Measurements from ENCODE around the gene ATG4B. TPM values are rescaled to one million over a fixed set of nuclear protein-coding genes. Genes with fewer than 3 reads are reported as not detected.

Gene ATG4B
- total and polyA plus RNA-seq, 2 experiments from 2014 or later = 105 to 110 TPM

DNA sequence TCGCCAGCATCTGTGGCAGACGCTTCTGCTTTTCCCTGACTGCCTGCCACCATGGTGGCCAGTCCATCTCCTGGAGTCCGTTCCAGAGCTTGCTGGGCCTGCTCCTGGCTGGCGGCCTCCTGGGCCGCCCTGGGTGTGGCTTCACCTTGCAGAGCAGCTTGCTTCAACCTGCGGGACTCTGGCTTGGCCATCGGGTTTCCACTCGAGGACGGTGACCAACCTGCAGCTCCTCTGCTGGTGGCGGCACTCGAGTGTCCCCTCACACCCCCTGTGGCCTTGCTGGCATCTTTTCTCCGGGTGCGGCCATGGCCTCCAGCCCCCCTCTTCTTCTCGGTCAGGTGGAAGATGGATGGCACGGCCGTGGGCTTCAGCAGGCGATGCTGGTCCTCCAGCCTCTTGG, 3.9 kb upstream of the ATG4B start:
- no peak overlapping the region for H3K4me3 ChIP-seq
- TF ChIP-seq, protein P1, sequence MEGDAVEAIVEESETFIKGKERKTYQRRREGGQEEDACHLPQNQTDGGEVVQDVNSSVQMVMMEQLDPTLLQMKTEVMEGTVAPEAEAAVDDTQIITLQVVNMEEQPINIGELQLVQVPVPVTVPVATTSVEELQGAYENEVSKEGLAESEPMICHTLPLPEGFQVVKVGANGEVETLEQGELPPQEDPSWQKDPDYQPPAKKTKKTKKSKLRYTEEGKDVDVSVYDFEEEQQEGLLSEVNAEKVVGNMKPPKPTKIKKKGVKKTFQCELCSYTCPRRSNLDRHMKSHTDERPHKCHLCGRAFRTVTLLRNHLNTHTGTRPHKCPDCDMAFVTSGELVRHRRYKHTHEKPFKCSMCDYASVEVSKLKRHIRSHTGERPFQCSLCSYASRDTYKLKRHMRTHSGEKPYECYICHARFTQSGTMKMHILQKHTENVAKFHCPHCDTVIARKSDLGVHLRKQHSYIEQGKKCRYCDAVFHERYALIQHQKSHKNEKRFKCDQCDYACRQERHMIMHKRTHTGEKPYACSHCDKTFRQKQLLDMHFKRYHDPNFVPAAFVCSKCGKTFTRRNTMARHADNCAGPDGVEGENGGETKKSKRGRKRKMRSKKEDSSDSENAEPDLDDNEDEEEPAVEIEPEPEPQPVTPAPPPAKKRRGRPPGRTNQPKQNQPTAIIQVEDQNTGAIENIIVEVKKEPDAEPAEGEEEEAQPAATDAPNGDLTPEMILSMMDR (IDR thresholded peaks at IDR 0.05; ENCODE audit: low read depth, low read length) = no peak

DNA sequence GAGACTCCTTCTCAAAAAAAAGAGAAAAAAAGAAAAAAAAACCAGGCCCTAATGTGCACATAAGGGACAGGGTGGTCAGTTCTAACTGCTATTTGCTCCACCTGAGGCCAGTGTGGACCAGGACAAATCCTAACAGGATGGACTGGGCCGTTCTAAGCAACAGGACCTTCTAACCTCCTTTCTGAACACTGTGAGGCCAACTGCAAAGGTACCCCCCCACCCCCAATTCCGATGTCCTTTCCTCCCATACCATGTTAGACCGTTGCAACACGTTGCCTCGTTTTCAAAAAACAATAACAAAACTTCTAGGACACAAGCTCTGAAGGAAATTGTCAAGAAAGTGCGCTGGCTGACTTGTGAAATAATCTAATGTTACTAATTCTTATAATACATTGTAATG, 1.7 kb upstream of the ATG4B start:
- peak in 1 of 2 donors; percentile 33 for DNase-seq (ENCODE audit: low read depth in 1 of 2, low spot score in 1 of 2)
- Histone ChIP-seq H3K36me3 (peaks cover 17% of the 10 kb centered on the region), H3K4me1 (ENCODE audit: low read depth) (peaks cover 12% of the 10 kb centered on the region), H3K9me3 (ENCODE audit: low read depth) (no peaks in the 10 kb centered on the region), H3K27ac (peak overlapping the region; percentile 49), H3K4me3 (peak overlapping the region; percentile 91), H3K27me3 (no peaks in the 10 kb centered on the region)
- TF ChIP-seq, protein P1 (IDR thresholded peaks at IDR 0.05; ENCODE audit: low read depth, low read length) = no peak

More for the DNA sequence above, 3.9 kb upstream of the ATG4B start:
- H3K27ac ChIP-seq = no peak overlapping the region
- peaks cover 9% of the 10 kb centered on the region for H3K4me1 ChIP-seq (ENCODE audit: low read depth)
- DNase-seq (ENCODE audit: low read depth in 1 of 2, low spot score in 1 of 2) = no peak
- no peaks in the 10 kb centered on the region for H3K9me3 ChIP-seq (ENCODE audit: low read depth)
- no peaks in the 10 kb centered on the region for H3K27me3 ChIP-seq
- H3K36me3 ChIP-seq = peaks cover 17% of the 10 kb centered on the region

- H3K27ac ChIP-seq = peak overlapping the region; percentile 100
- TF ChIP-seq, protein P1 (IDR thresholded peaks at IDR 0.05; ENCODE audit: low read depth, low read length) = no peak
- H3K4me1 ChIP-seq (ENCODE audit: low read depth) = peaks cover 12% of the 10 kb centered on the region
- no peaks in the 10 kb centered on the region for H3K9me3 ChIP-seq (ENCODE audit: low read depth)
- peak; percentile 34 to 68 for DNase-seq (ENCODE audit: low read depth in 1 of 2, low spot score in 1 of 2)
- no peaks in the 10 kb centered on the region for H3K27me3 ChIP-seq
- H3K4me3 ChIP-seq = peak overlapping the region; percentile 91
- H3K36me3 ChIP-seq = peaks cover 17% of the 10 kb centered on the region
Measured at GRCh38 chr2:241636182-241637017, 1.1 kb upstream of the ATG4B start.

DNA sequence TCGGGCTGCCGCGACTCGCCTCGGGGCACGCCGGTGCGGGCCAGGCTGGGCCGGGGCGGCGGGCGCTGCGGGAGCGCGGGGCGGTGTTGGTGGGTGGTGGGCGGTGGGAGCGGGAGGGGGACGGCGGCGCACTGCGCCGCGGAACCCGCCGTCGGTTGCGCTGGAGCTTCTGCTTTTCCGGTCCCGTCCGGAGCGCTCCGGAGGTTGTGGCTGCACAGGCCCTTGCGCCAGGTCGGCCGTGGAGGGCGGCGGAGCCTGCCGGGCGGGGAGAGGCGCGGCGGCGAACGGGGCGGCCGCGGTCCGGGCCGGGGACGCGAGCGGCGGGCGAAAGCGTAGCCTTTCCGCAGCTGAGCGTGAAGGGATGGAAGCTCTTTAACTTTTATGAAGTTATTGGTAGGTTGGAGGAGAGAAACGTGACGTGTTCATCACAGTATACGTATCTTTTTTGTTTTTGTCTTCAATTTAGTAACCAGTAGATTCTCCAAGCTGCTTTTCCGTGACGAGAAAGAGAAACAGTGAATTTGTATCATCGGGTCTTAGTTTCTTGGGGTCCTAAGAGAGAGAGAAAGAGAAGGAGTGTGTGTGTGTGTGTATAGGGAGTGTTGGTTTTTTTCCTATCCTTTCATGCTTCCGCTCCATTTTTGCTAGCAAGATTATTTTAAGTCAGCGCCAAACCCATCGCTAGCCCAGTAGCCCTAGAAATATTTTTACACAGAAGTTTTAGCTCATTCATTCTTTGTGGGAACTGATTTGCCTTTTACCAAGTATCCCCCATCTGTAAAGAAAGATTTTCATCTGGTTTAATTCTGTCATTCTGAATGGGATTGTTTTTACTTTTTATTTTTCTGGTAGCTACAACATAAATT, 535 bp downstream of the ATG4B start:
- Histone ChIP-seq H3K4me1 (ENCODE audit: low read depth) (peaks cover 12% of the 10 kb centered on the region), H3K9me3 (ENCODE audit: low read depth) (no peaks in the 10 kb centered on the region), H3K4me3 (peak overlapping the region; percentile 91), H3K27ac (peak overlapping the region; percentile 100), H3K27me3 (no peaks in the 10 kb centered on the region), H3K36me3 (peaks cover 5% of the 10 kb centered on the region)
- peak in 1 of 2 donors; percentile 46 for DNase-seq (ENCODE audit: low read depth in 1 of 2, low spot score in 1 of 2)
- TF ChIP-seq, protein P1 (IDR thresholded peaks at IDR 0.05; ENCODE audit: low read depth, low read length) = no peak

DNA sequence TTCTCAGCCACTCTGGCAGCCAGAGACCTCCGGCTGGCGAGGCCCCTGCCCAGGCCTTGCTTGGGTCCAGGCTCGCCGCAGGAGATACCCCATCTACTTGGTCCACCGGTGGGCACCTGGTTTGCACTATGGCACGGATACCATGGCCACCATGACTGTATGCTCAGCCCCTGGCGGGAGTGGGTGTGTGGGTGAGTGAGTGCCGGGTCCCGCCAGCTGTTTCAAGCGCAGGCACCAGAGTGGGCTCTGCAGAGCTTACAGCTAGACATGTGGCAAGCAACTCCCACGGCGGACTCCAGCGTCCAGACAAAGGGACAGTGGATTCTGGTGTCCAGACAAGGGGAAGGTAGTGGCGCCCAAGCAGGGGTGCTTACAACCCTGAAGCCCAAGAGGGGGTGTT, 1.4 kb downstream of the ATG4B start:
- no peak overlapping the region for H3K27ac ChIP-seq
- peaks cover 12% of the 10 kb centered on the region for H3K4me1 ChIP-seq (ENCODE audit: low read depth)
- H3K36me3 ChIP-seq = no peaks in the 10 kb centered on the region
- H3K27me3 ChIP-seq = no peaks in the 10 kb centered on the region
- no peaks in the 10 kb centered on the region for H3K9me3 ChIP-seq (ENCODE audit: low read depth)
- DNase-seq (ENCODE audit: low read depth in 1 of 2, low spot score in 1 of 2) = no peak
- H3K4me3 ChIP-seq = no peak overlapping the region
- TF ChIP-seq, protein P1 (IDR thresholded peaks at IDR 0.05; ENCODE audit: low read depth, low read length) = no peak
